GM21737 (cell line): ENCODE measurements around the gene KRTAP24-1.

ENCODE experiments used
- ATAC-seq: cut with Tn5 transposase; IDR thresholded peaks from one replicate; pipeline ENCODE4 v1.9.1; 2021; ENCODE audit warnings: mild to moderate bottlenecking, moderate library complexity; ENCODE audit not compliant: unreplicated experiment

Gene KRTAP24-1

GRCh38 chr21:30238168-30238567 is 44.6 kb downstream of the KRTAP24-1 start:
- no peak for ATAC-seq

GRCh38 chr21:30234643-30235042 is 48.1 kb downstream of the KRTAP24-1 start:
- ATAC-seq = no peak

- no peak for ATAC-seq
These were observed 48.7 kb downstream of the KRTAP24-1 start for GRCh38 chr21:30234050-30234449.

GRCh38 chr21:30233228-30234020 is 49.3 kb downstream of the KRTAP24-1 start:
- ATAC-seq = no peak

- ATAC-seq = no peak
These were observed 50.7 kb downstream of the KRTAP24-1 start for GRCh38 chr21:30232011-30232410.
